T-helper 1 cell treated with Interleukin-12 subunit alpha and Interleukin-12 subunit beta and Interleukin-4 antibody, amounts not matched to agents 30 ng/mL and 1 ng/mL, for 36 hours (primary cell): ENCODE results near the gene HTR1A. TPM values are rescaled to one million over a fixed set of nuclear protein-coding genes. Genes with fewer than 3 reads are reported as not detected.

Experiments
- total RNA-seq: library from RNA; stranded (reverse); gene quantifications from 2 replicates; pipeline ENCODE4 v1.2.3, GENCODE V29; 2022

Gene HTR1A
- total RNA-seq, 1 donor from 2014 or later: not detected

Other genes with a start within 250 kb of the HTR1A start
- gene RNF180, start 203.4 kb upstream of the HTR1A start, total RNA-seq: not detected in 2 replicates